ENCODE data around the gene MAOB.

MAOB gene

GRCh38 chrX:43718956-43719355 is 163.3 kb downstream of the MAOB start:
- DNase-seq (ENCODE audit: insufficient read length, low spot score) (no peak), FAIRE-seq (no peak)

GRCh38 chrX:43718546-43718945 is 163.7 kb downstream of the MAOB start:
- no peak for FAIRE-seq
- no peak for DNase-seq (ENCODE audit: insufficient read length, low spot score)

DNA sequence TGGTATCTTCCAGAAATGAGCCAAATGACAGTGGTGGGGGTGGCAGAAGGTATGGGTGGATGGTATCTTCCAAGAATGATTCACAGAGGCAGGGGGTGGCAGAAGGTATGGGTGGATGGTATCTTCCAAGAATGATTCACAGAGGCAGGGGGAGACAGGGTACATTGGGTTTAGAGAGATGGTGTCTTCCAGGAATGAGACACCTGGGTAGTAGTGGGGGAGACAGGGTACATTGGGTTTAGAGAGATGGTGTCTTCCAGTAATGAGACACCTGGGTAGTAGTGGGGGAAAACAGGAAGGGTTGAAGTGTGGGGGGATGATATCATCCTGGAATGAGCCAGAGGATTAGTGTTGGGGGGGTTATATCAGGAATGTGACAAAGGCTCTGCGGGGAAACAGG is 164.2 kb downstream of the MAOB start:
- DNase-seq (ENCODE audit: insufficient read length, low spot score) (no peak), FAIRE-seq (no peak)

- FAIRE-seq = no peak
- no peak for DNase-seq (ENCODE audit: insufficient read length, low spot score)
Measured at GRCh38 chrX:43717161-43717560, 165.1 kb downstream of the MAOB start.

DNA sequence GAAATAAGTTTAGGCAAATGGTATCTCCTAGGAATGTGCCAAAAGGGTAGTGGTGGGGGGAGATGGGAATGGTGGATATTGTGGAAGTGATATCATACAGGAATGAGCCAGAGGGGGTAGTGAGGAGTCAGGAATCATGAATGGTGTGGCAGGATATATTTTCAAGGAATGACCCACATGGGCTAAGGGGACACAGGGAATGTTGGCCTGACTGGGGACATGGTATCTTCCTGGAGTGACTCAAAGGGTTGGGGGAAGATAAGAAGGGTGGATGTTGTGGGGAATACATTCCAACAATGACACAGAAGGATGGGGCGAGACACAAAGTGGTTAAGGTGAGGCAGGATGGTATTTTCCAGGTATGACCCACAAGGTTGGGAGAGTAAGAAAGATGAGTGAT is 165.6 kb downstream of the MAOB start:
- no peak for FAIRE-seq
- DNase-seq (ENCODE audit: insufficient read length, low spot score) = no peak
